HEK293 (cell line): ENCODE measurements around the gene CCDC86.

Experiments used
- CTCF ChIA-PET: fragments of 350-600 bp; formaldehyde crosslinking; extraction: SDS; loops from one replicate; lab custom pipeline; 2021; ENCODE audit warnings: antibody characterized with exemption; lab: Yijun Ruan, JAX
- POLR2A ChIA-PET: fragments of 300-600 bp; formaldehyde crosslinking; extraction: SDS; loops from one replicate; lab custom pipeline; 2020; ENCODE audit warnings: antibody characterized with exemption, inconsistent platforms; lab: Yijun Ruan, JAX
- H3K27ac ChIP-seq: fragments of 200-500 bp; sonication (Bioruptor generic); 2 replicates; pipeline ENCODE4 v1.5.1; 2014; ENCODE audit warnings: low read depth, low read length, control low read depth, inconsistent platforms; ENCODE audit errors: extremely low read depth
- H3K36me3 ChIP-seq, 2 experiments: fragments of 200-500 bp in 1 of 2; sonication (Bioruptor generic) in 1 of 2; 1 replicate in 1 of 2; 2 replicates in 1 of 2; pipeline ENCODE4 v1.5.1; 2014 to 2017; ENCODE audit warnings: inconsistent platforms in 2 of 2, low read length in 2 of 2; ENCODE audit not compliant: control insufficient read depth in 2 of 2, insufficient read depth in 1 of 2
- H3K4me1 ChIP-seq: fragments of 200-500 bp; sonication (Bioruptor generic); 2 replicates; pipeline ENCODE4 v1.5.1; 2014; ENCODE audit warnings: mild to moderate bottlenecking, low read length, inconsistent platforms; ENCODE audit not compliant: control insufficient read depth, insufficient read depth
- H3K4me3 ChIP-seq: 2 replicates; pipeline ENCODE4 v1.5.1; 2011; ENCODE audit warnings: low read depth, mild to moderate bottlenecking, control low read depth, low read length, moderate library complexity
- H3K9me3 ChIP-seq: fragments of 200-500 bp; sonication (Bioruptor generic); 2 replicates; pipeline ENCODE4 v1.5.1; 2014; ENCODE audit warnings: low read depth, low read length, inconsistent platforms; ENCODE audit not compliant: control insufficient read depth, insufficient read depth
- KLF7 ChIP-seq: fragments of 450-650 bp; formaldehyde crosslinking; IDR thresholded peaks from 2 replicates; pipeline ENCODE4 v1.5.1; 2016; ENCODE audit warnings: missing biosample characterization, missing genetic modification characterization, borderline replicate concordance
- MEIS1 ChIP-seq: sonication (generic); formaldehyde crosslinking; IDR thresholded peaks from 2 replicates; pipeline ENCODE4 v1.8.1; 2022; ENCODE audit warnings: missing genetic modification reagents, mild to moderate bottlenecking, borderline replicate concordance
- ZBTB44 ChIP-seq: fragments of 450-650 bp; IDR thresholded peaks from 2 replicates; pipeline ENCODE4 v1.5.1; 2018; ENCODE audit warnings: missing biosample characterization, mild to moderate bottlenecking, missing genetic modification characterization
- ZBTB6 ChIP-seq: fragments of 450-650 bp; formaldehyde crosslinking; IDR thresholded peaks from 2 replicates; pipeline ENCODE4 v1.5.1; 2017; ENCODE audit warnings: missing biosample characterization, missing genetic modification characterization
- ZNF169 ChIP-seq: fragments of 450-650 bp; formaldehyde crosslinking; IDR thresholded peaks from 2 replicates; pipeline ENCODE4 v1.5.1; 2016; ENCODE audit warnings: missing biosample characterization, missing genetic modification characterization
- ZNF426 ChIP-seq: fragments of 450-650 bp; formaldehyde crosslinking; IDR thresholded peaks from 2 replicates; pipeline ENCODE4 v1.5.1; 2017; ENCODE audit warnings: missing biosample characterization, missing genetic modification characterization, mild to moderate bottlenecking, inconsistent platforms, moderate library complexity
- ZNF433 ChIP-seq: fragments of 450-650 bp; formaldehyde crosslinking; IDR thresholded peaks from 2 replicates; pipeline ENCODE4 v1.5.1; 2016; ENCODE audit warnings: missing biosample characterization, missing genetic modification characterization, low read depth
- ZNF518A ChIP-seq: fragments of 450-650 bp; formaldehyde crosslinking; conservative IDR thresholded peaks from 2 replicates; pipeline ENCODE4 v1.5.1; 2016; ENCODE audit warnings: low read depth, missing biosample characterization, missing genetic modification characterization
- ZNF521 ChIP-seq: fragments of 450-650 bp; formaldehyde crosslinking; IDR thresholded peaks from 2 replicates; pipeline ENCODE4 v1.5.1; 2017; ENCODE audit warnings: missing biosample characterization, mild to moderate bottlenecking, missing genetic modification characterization
- ZNF610 ChIP-seq: fragments of 450-650 bp; formaldehyde crosslinking; IDR thresholded peaks from 2 replicates; pipeline ENCODE4 v1.5.1; 2016; ENCODE audit warnings: missing biosample characterization, missing genetic modification characterization, borderline replicate concordance
- ZNF660 ChIP-seq: fragments of 450-650 bp; IDR thresholded peaks from 2 replicates; pipeline ENCODE4 v1.5.1; 2018; ENCODE audit warnings: missing biosample characterization, mild to moderate bottlenecking, missing genetic modification characterization
- TF ChIP-seq, protein P1 (sequence below): fragments of 450-650 bp; formaldehyde crosslinking; optimal IDR thresholded peaks from 2 replicates; pipeline ENCODE3; 2016; ENCODE audit warnings: missing biosample characterization, mild to moderate bottlenecking, missing genetic modification characterization
- TF ChIP-seq, protein P2 (sequence below): fragments of 450-650 bp; formaldehyde crosslinking; IDR thresholded peaks from 2 replicates; pipeline ENCODE4 v1.5.1; 2016; ENCODE audit warnings: missing biosample characterization, missing genetic modification characterization
- TF ChIP-seq, protein P3 (sequence below): fragments of 450-650 bp; formaldehyde crosslinking; IDR thresholded peaks from 2 replicates; pipeline ENCODE4 v1.5.1; 2016; ENCODE audit warnings: missing biosample characterization, missing genetic modification characterization

Gene CCDC86

GRCh38 chr11:60867871-60868681 is 26.2 kb downstream of the CCDC86 start (continued):
- TF ChIP-seq ZBTB6 (no peak), ZNF610 (tag by site-specific recombination) (no peak), ZNF518A (no peak), ZNF426 (tag by site-specific recombination) (no peak), ZNF433 (no peak), ZNF660 (tag by site-specific recombination) (no peak), ZNF521 (tag by site-specific recombination) (no peak), MEIS1 (CRISPR knock-in tag) (no peak)
- TF ChIP-seq, protein P1, sequence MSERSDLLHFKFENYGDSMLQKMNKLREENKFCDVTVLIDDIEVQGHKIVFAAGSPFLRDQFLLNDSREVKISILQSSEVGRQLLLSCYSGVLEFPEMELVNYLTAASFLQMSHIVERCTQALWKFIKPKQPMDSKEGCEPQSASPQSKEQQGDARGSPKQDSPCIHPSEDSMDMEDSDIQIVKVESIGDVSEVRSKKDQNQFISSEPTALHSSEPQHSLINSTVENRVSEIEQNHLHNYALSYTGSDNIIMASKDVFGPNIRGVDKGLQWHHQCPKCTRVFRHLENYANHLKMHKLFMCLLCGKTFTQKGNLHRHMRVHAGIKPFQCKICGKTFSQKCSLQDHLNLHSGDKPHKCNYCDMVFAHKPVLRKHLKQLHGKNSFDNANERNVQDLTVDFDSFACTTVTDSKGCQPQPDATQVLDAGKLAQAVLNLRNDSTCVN = no peak
- TF ChIP-seq, protein P2, sequence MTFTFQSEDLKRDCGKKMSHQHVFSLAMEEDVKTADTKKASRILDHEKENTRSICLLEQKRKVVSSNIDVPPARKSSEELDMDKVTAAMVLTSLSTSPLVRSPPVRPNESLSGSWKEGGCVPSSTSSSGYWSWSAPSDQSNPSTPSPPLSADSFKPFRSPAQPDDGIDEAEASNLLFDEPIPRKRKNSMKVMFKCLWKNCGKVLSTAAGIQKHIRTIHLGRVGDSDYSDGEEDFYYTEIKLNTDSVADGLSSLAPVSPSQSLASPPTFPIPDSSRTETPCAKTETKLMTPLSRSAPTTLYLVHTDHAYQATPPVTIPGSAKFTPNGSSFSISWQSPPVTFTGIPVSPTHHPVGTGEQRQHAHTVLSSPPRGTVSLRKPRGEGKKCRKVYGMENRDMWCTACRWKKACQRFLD (tag by site-specific recombination) = no peak

DNA sequence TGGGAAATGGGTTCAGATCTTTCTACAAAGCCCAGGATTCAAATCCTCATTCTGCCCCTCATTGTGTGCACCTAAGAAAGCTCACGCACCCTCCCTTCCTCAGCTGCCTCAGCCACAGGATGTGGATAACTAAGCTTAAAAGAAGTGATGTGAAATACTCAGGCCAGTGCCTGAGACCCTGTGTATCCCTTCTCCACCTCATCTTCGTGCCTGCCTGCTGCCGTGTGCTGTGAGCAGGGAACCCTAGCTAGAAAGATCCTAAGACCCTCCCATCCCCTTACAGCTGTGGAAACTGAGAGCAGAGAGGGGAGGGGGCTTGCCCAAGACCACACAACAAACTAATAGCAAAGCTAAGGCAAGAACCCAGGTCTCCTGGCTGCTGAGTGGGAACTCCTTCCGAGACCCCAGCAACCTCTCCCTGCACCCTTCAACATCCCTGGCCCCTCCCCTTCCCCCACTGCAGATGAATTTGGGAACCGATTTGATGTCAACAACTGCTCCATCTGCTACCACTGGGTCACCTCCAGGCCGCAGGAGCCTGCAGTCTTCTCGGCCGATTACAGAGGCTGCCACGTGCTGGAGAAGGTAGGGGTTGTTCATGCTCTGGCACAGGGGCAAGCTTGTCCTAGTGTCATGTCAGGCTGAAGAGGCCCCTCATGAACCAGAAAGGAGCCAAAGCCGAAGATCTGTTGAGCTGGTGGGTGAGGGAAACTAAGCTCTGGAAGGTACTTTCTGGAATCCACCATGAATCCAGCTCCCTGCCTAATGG is 27.0 kb downstream of the CCDC86 start:
- POLR2A ChIA-PET = interaction anchor here (1.2 kb wide), 1 partner anchor 19 kb away, joined by 3 read pairs; no protein-coding TSS in a partner anchor
- CTCF ChIA-PET = interaction anchor here (0.5 to 1.4 kb wide), 4 partner anchors 19 to 770 kb away, joined by 3 read pairs; no protein-coding TSS in a partner anchor
- no peak overlapping the region for H3K27ac ChIP-seq
- TF ChIP-seq KLF7 (tag by site-specific recombination) (no peak), ZNF169 (tag by site-specific recombination) (no peak), ZBTB44 (tag by site-specific recombination) (no peak), ZNF610 (tag by site-specific recombination) (no peak)
- TF ChIP-seq, protein P3, sequence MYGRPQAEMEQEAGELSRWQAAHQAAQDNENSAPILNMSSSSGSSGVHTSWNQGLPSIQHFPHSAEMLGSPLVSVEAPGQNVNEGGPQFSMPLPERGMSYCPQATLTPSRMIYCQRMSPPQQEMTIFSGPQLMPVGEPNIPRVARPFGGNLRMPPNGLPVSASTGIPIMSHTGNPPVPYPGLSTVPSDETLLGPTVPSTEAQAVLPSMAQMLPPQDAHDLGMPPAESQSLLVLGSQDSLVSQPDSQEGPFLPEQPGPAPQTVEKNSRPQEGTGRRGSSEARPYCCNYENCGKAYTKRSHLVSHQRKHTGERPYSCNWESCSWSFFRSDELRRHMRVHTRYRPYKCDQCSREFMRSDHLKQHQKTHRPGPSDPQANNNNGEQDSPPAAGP (tag by site-specific recombination) = no peak
- TF ChIP-seq, protein P1 = no peak

More for the DNA sequence above, 27.0 kb downstream of the CCDC86 start:
- no peak overlapping the region for H3K4me3 ChIP-seq
- no peaks in the 10 kb centered on the region for H3K36me3 ChIP-seq
- H3K9me3 ChIP-seq = no peaks in the 10 kb centered on the region
- no peaks in the 10 kb centered on the region for H3K4me1 ChIP-seq
